Right renal pelvis (tissue), 4 donors: ENCODE data around the gene AP1G1. TPM values are rescaled to one million over a fixed set of nuclear protein-coding genes. Genes with fewer than 3 reads are reported as not detected.
A peak's percentile ranks its signal among the peaks of the same experiment; 100 is the strongest.

Experiments used
- DNase-seq, 4 donors: peaks; one replicate each; pipeline ENCODE4 v3.0.0-alpha.2; 2013; ENCODE audit warnings: low read depth in 4 of 4, low spot score in 3 of 4, missing footprints in 1 of 4
- polyA plus RNA-seq, 4 donors: library from polyadenylated mRNA; unstranded; fragments of 120-200 nt; gene quantifications; one replicate each; pipeline ENCODE4 v1.2.1, GENCODE V29; 2013; ENCODE audit not compliant: insufficient read length in 4 of 4

The AP1G1 gene
- polyA plus RNA-seq, 4 donors, result 81.4 to 91.8 (median 87.7) TPM

GRCh38 chr16:71762186-71762585 is 46.4 kb downstream of the AP1G1 start:
- DNase-seq, result no peak

GRCh38 chr16:71761097-71761496 is 47.5 kb downstream of the AP1G1 start:
- DNase-seq, result no peak

- no peak for DNase-seq
These were observed 50.3 kb downstream of the AP1G1 start for GRCh38 chr16:71758293-71758760.

DNA sequence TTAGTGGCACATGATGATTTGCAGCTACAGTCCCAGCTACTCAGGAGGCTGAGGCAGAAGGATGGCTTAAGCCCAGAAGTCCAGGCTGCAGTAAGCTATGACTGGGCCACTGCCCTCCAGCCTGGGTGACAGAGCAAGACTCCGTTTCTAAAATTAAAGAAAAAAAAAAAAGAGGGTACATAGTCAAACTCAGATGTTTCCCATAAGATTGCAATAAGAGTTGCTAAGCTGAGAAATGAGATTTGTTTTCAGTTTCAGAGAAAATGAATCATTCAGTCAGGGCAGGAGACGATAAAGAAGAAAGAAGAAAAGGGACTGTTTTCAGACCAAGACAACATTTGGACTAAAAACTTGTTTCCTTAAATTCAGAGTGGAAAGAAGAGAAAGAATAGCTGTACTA is 54.0 kb downstream of the AP1G1 start:
- DNase-seq, result no peak

GRCh38 chr16:71754108-71754507 is 54.5 kb downstream of the AP1G1 start:
- no peak for DNase-seq

GRCh38 chr16:71748226-71748625 is 60.4 kb downstream of the AP1G1 start:
- no peak for DNase-seq

DNA sequence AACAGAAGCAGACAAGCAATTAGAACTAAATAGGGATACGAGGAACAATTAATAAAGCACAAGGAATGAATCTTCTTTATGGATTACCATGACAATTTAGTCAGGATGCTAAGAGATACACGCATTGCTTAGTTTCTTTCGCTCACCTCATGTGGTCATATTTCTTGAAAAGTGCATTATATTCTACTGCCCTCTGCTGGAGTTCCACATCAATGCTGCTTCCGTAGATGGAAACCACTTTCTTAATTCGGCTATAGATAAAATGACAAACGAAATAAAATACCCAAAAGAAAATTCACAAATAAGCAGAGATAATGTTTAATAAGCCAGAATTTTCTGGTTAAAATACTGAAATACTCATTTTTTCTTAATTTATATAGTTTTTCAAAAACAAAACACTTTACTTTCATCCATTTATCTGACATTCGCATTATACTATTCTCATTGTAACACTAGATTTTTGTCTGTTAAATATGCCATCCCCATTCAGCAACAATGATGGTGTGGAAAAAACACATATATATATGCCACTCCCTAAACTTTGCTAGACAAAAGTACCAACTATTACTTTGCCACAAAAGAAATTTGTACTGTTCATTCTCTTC is 62.1 kb downstream of the AP1G1 start:
- peak in 2 of 4 donors; percentile 7 to 8 for DNase-seq

DNA sequence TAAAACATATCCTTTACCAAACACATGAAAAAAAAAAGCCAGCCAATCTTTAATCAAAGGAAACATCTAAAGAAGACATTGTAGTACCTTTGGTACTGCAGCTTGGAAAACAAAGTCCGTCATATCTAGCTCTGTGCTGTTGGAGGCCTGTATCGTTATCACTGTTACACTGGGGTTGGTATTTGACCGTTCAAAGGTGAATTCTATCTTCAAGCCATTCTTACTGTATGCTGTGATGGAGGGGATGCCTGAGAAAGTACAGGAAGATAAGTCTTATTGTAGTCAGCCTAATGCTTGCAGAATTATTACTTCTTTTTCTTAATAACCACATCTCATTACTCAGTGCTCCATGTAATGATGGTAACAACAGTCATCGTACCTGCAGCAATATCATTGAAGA is 69.8 kb downstream of the AP1G1 start:
- DNase-seq, result no peak

GRCh38 chr16:71737501-71737900 is 71.1 kb downstream of the AP1G1 start:
- no peak for DNase-seq

DNA sequence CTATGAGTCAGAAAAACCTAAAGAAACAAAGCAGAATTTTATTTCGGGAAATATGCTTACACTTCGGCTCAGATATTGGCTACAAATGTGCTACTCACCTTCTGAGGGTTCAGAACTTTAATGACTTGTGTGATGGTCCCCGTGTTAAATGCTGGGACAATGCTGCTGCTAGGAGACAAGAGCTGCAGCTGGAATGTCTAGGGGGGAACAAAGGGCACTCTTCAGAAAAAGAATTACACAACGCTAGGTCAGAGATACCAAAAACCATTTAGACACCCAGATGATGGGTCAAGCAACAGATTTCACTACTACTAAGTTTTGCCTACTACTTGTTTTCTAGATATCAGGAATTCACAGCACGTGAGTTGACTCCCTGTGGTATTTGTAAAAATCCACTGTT is 74.1 kb downstream of the AP1G1 start:
- DNase-seq, result no peak

GRCh38 chr16:71732587-71732986 is 76.0 kb downstream of the AP1G1 start:
- no peak for DNase-seq

DNA sequence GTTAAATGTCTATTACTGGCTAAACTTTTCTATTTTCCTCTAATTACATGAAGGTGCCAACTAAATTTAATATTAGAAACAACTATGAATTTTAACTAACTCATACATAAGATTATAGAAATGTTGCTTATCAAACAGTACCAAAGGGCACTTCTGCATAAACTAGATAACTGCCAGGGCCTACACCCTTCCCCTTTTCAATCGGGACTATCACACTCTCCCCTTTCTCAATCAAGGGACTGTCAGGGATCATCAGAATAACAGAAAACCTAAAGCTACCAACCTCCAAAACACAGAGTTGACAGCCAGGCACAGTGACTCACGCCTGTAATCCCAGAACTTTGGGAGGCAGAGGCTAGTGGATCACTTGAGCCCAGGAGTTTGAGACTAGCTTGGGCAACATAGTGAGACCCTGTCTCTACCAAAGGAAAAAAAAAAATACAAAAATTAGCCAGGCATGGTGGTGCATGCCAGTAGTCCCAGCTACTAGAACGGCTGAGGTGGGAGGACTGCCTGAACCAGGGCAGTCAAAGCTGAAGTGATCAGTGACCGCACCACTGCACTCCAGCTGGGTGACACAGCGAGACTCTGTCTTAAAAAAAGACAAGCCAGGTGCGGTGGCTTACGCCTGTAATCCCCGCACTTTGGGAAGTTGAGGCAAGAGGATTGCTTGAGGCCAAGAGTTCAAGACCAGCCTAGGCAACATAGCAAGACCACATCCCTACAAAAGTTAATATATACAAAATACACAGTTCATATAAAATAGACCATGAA is 80.9 kb downstream of the AP1G1 start:
- no peak for DNase-seq

DNA sequence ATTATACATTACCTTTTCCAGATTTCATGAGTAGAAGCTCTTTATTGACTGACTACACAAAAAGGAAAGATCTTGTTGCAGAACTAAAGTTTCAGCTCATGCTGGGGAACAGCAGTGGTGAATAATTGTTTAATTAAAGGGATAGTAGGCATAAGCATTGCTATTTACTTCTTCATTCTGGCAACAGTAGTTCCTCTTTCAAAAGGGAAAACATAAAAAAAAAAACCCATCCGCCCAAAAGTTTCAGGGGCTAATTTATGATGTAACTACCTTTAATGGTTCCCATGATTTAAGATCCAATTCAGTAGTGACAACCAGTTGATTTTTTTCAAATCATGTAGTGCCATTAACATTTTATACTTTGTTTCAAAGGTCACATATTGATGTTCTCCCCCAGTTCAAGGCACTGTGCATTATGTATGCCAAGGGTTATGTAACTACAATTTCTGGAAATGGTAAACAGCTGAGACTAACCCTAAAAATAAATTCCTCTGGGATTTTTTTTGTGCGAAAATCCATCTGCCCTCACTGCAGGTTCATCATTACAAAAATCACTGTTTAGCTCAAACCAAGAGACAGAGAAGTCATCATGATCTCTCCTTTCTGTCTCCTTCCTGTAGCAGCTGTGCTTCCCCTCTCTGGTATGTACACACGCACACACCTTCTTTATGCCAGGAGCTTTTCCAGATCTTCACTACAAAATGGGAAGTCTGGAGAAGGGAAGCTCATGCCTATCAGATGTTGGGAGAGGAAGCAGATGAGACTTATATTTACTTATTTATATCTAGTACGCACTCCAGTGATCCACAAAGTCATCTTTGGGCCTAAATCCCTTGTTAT is 81.9 kb downstream of the AP1G1 start:
- no peak for DNase-seq

DNA sequence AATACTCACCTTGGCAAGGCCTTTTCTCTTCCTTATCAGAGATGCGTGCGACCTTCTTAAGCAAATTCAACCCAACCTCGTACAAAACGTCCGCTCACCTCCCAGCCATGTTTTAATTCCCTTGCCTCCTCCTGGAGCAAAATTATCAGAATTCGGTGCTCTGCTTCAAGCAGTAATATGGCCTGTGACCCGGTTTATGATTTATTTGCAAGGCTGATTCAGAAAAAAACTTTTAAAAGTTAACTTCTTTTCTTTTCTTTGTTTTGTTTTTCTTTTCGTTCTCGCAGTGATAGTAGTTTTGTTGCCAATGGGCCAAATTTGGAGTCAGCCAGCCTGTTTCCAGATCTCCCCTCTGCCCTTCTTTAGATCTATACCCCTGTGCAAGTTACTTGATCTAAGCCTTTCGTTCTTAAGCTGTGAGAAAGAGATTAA is 84.3 kb downstream of the AP1G1 start, which contains the start of gene PHLPP2:
Gene PHLPP2, minus strand, starts transcription at position 382 of the 432 bp plus-strand sequence. CDS start 9,906 bp downstream, outside the sequence.
- no peak for DNase-seq

DNA sequence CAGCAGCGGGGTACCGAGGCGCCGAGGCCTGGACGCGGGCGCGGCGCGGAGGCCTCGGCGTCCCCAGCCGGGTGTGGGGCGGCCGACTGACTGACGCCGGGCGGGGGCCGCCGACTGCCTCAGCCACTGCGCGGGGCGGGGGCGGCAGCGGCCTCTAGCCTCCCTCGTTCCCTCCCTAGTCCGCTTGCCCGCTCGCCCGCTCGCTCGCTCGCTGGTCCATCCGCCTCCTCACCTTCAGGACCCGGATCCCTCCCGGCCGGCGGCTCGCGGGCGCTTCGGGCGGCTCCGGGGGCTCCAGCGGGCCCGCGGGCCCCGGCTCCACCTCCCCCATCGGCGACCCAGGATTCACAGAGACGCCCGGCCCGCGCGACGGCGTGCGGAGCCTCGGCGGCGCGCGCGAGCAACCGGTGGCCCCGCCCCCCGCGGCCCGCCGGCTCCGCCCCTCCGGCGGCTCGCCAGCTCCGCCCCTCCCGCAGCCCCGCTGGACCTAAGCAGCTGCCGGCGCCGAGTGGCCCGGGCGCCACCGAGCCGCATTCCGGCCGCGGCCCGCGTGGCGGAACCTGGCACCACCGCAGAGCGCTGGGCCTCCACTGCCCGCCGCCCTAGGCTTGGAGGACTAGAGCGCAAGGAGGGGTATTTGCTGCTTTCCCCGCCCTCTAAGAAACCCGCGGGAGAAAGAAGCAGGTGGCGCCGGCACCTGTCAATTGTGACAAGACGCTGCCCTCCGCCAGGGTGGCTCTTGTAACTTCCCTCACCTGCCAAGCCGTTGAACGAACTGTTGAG is 84.9 kb downstream of the AP1G1 start:
- DNase-seq, result peak; percentile 47 to 60 (median 54)

- DNase-seq, result peak; percentile 25 to 52 (median 42)
These were observed 85.7 kb downstream of the AP1G1 start for GRCh38 chr16:71722801-71723536.

DNA sequence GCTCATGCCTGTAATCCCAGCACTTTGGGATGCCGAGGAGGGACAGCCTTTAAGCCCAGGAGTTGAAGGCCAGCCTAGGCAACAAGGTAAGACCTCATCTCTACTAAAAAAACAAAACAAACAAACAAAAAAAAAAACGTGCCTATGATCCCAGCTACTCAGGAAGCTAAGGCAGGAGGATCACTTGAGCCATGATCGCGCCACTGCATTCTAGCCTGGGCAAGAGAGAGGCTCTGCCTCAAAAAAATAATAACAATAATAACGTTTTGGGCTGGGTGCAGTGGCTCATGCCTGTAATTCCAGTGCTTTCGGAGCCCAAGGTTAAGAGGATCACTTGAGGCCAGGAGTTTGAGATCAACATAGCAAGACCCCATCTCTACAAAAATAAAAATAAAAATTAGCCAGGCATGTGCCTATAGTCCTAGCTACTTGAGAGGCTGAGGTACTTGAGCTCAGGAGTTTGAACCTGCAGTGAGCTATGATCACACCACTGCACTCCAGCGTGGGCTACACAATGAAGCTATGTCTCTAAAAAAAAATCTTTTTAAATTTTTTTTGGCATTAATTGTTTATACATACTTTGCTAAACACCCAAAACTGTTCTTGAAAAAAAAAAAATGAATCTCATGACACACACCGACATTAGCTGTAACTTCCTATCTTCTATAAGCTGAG is 87.4 kb downstream of the AP1G1 start:
- no peak for DNase-seq

DNA sequence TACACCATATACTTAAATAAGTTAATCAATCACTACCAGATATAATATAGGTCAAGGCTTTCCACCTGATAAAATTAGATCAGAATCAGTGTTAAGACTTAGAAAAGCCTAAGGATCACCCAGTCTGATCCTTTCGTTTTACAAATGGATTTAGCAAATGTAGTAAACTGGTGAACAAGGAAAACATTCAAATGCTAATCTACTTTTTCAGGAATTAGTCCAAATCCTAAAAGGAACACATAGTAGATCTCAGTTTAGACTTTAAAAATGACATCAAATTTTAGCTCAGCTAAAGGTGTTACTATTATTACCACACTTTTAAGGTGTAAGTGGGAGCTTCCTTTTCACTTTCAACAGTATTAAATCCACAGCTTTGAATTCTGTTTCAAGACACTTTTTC is 96.1 kb downstream of the AP1G1 start:
- DNase-seq, result no peak

GRCh38 chr16:71711789-71712188 is 96.8 kb downstream of the AP1G1 start:
- no peak for DNase-seq
